ENCODE results near the gene C17orf113. TPM values are rescaled to one million over a fixed set of nuclear protein-coding genes. Genes with fewer than 3 reads are reported as not detected.

C17orf113 gene
- total RNA-seq, 4 donors from 2014 or later, result 0.13 to 0.86 (median 0.38) TPM

DNA sequence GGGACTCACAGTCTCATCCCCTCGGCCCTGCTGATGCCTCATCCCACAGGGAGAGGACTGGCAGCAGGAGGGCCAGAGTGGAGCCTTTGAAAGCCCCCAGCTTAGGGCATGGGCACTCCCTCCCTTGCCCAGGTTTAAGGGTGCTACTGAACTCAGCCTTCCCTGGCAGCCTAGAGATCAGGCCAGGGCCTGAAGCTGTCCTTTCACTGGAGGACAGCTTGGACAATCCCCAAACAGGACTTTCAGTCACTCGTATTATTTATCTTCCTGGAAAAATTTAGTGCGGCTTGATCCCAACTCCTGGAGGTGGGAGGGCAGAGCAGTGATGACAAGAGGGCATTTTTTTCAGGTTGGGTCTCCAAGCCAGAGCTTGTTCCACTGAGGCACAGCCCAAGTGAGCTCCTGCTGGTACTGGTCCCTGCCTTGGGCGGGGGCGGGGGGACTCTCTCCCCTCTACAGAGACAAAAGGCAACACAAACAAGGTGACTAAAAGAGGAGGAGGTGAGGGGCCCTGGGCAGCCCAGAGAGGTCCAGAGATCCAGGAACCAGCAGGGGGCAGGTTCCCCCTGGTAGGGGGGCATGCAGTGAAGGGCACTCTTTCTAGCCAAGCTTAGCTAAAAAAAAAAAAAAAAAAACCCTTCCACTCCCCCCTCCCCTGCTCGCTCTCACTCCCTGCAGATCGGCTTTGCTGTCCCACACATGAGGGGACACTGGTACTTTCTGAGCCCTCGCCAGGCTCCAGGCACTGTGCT is 46.1 kb upstream of the C17orf113 start:
- in situ Hi-C loops (cut with MboI; ENCODE audit: low sequenced_read_pairs in 4 of 4), result no loop called here

GRCh38 chr17:42094375-42095069 is 44.1 kb upstream of the C17orf113 start:
- H3K9me3 ChIP-seq, result no peaks in the 10 kb centered on the region
- H3K4me1 ChIP-seq, result peaks cover 0 to 12% of the 10 kb centered on the region in 2 donors
- intact Hi-C loops (cut with DNase I; ENCODE audit: low total_unique reads), result no loop called here
- TF ChIP-seq CTCF (IDR thresholded peaks at IDR 0.05 in 4 of 5, conservative IDR thresholded peaks at IDR 0.05 in 1 of 5) (no peak), POLR2A (IDR thresholded peaks at IDR 0.05) (no peak)
- peaks cover 0 to 11% (median 8%) of the 10 kb centered on the region in 3 donors for H3K27me3 ChIP-seq
- no peak for DNase-seq
- no peak overlapping the region for H3K4me3 ChIP-seq
- in situ Hi-C loops (cut with MboI; ENCODE audit: low sequenced_read_pairs in 4 of 4), result no loop called here
- no peak for ATAC-seq
- no peaks in the 10 kb centered on the region for H3K36me3 ChIP-seq
- H3K27ac ChIP-seq, result no peak overlapping the region

More for the DNA sequence above, 46.1 kb upstream of the C17orf113 start:
- Histone ChIP-seq H3K36me3 (no peaks in the 10 kb centered on the region), H3K4me3 (no peak overlapping the region), H3K9me3 (no peaks in the 10 kb centered on the region), H3K4me1 (peaks cover under 1 to 13% of the 10 kb centered on the region in 2 donors), H3K27me3 (peaks cover 0 to 11% (median 8%) of the 10 kb centered on the region in 3 donors), H3K27ac (no peak overlapping the region)
- no peak for DNase-seq
- TF ChIP-seq POLR2A (IDR thresholded peaks at IDR 0.05) (no peak), CTCF (IDR thresholded peaks at IDR 0.05 in 4 of 5, conservative IDR thresholded peaks at IDR 0.05 in 1 of 5) (no peak)
- ATAC-seq, result no peak
- intact Hi-C loops (cut with DNase I; ENCODE audit: low total_unique reads), result no loop called here

DNA sequence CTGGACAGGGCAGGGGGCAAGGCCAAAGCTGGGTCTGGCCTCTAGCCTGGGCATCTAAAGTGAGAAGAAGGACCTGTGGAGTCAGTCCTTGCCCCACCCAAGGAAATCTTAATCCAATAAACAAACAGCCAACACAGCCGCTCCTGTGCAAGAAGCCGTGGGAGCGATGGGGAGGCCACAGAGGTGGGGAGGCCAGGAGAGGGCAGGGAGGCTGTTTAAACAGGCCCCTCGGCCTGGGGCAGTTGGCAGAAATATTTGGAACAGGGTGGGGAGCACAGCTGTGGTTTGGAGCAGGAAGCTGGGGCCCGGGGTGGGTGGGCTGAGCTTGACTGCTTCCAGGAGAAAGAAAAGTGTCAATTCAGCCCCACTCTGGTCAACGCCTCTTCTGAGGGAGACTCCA is 42.5 kb upstream of the C17orf113 start:
- in situ Hi-C loops (cut with MboI; ENCODE audit: low sequenced_read_pairs in 4 of 4) (no loop called here), intact Hi-C loops (cut with DNase I; ENCODE audit: low total_unique reads) (no loop called here)
- H3K27me3 ChIP-seq, result peaks cover 0 to 11% (median 6%) of the 10 kb centered on the region in 3 donors
- TF ChIP-seq CTCF (IDR thresholded peaks at IDR 0.05 in 4 of 5, conservative IDR thresholded peaks at IDR 0.05 in 1 of 5), result no peak
- H3K4me3 ChIP-seq, result no peak overlapping the region
- no peak overlapping the region for H3K27ac ChIP-seq
- H3K4me1 ChIP-seq, result peaks cover 0 to 12% of the 10 kb centered on the region in 2 donors
- no peak for DNase-seq
- no peaks in the 10 kb centered on the region for H3K36me3 ChIP-seq
- no peaks in the 10 kb centered on the region for H3K9me3 ChIP-seq
- ATAC-seq, result no peak

DNA sequence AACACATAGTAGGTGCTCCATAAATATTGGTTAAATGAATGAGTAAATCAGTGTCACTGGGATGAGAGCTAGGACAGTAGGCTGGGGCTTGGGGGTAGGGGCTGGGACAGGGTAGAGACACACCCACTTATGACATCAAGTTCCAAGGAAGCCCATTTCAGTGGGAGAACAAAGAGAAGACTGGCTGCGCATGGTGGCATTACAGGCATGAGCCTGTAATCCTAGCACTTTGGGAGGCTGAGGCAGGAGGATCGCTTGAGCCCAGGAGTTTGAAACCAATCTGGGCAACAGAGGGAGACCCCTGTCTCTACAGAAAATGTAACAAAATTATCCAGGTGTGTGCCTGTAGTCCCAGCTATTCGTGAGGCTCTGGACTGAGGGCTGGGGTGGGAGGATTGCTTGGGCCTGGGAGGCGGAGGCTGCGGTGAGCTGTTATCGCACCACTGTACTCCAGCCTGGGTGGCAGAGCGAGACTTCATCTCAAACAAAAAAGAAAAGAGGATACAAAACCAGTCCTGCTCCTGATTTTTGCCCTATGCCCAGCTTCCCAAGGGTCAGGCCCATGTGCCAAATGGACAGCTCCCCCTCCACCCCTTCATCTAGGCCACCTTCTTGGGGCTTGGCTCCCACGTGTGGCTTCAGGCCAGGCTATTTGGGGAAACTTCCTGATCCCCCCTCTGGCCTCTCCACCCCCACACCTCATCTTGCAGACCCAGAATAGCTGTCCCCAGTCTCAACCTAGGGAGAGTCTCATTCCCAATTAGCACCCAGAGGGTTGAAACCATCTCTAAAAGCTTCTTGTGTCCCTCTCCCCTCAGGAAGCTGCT is 40.8 kb upstream of the C17orf113 start:
- Histone ChIP-seq H3K9me3 (no peaks in the 10 kb centered on the region), H3K4me1 (peaks cover 0 to 12% of the 10 kb centered on the region in 2 donors), H3K27ac (no peak overlapping the region), H3K27me3 (no peaks in the 10 kb centered on the region), H3K36me3 (no peaks in the 10 kb centered on the region), H3K4me3 (no peak overlapping the region)
- DNase-seq (no peak), ATAC-seq (no peak)
- no peak for TF ChIP-seq POLR2A (IDR thresholded peaks at IDR 0.05)
- TF ChIP-seq CTCF (IDR thresholded peaks at IDR 0.05 in 4 of 5, conservative IDR thresholded peaks at IDR 0.05 in 1 of 5), result no peak
- intact Hi-C loops (cut with DNase I; ENCODE audit: low total_unique reads) (no loop called here), in situ Hi-C loops (cut with MboI; ENCODE audit: low sequenced_read_pairs in 4 of 4) (no loop called here)
